WTC11 (cell line): Measurements from ENCODE around the gene TMEM217. TPM values are rescaled to one million over a fixed set of nuclear protein-coding genes. Genes with fewer than 3 reads are reported as not detected.
A peak's percentile ranks its signal among the peaks of the same experiment; 100 is the strongest.

ENCODE experiments used
- ATAC-seq: fragments of 200-7000 bp; cut with Tn5 transposase; 2 replicates; pipeline ENCODE4 v1.10.0; 2021; ENCODE audit warnings: mild to moderate bottlenecking, moderate library complexity
- CTCF ChIA-PET: fragments of 300-600 bp; sonication (Branson Sonifier 250); formaldehyde crosslinking; loops from one replicate; lab custom pipeline; 2021; ENCODE audit warnings: antibody characterized with exemption; lab: Charles Lee
- POLR2A ChIA-PET: fragments of 350-600 bp; sonication (Branson Sonifier 250); formaldehyde crosslinking; loops from one replicate; lab custom pipeline; 2021; ENCODE audit warnings: antibody characterized with exemption; lab: Charles Lee
- DNase-seq: peaks from one replicate; pipeline ENCODE4 v3.0.0; 2021; ENCODE audit warnings: low spot score
- H3K27ac Mint-ChIP-seq: 2 replicates; pipeline ENCODE4 v1.8.0; 2021; ENCODE audit warnings: mixed read lengths
- H3K27me3 Mint-ChIP-seq: 2 replicates; pipeline ENCODE4 v1.8.0; 2021; ENCODE audit warnings: low read depth, mild to moderate bottlenecking, moderate library complexity, mixed read lengths
- H3K36me3 Mint-ChIP-seq: 2 replicates; pipeline ENCODE4 v1.8.0; 2021; ENCODE audit warnings: mixed read lengths
- H3K4me1 Mint-ChIP-seq: 2 replicates; pipeline ENCODE4 v1.8.0; 2022; ENCODE audit warnings: mixed read lengths
- H3K4me3 Mint-ChIP-seq: 2 replicates; pipeline ENCODE4 v1.8.0; 2021; ENCODE audit warnings: mild to moderate bottlenecking, moderate library complexity, mixed read lengths
- H3K9me3 Mint-ChIP-seq: 2 replicates; pipeline ENCODE4 v1.8.0; 2021; ENCODE audit warnings: mixed read lengths
- AR ChIP-seq: fragments of 250-450 bp; sonication (Bioruptor Pico); IDR thresholded peaks from 2 replicates; pipeline ENCODE4 v1.9.0; 2021; ENCODE audit warnings: mild to moderate bottlenecking
- ARID4B ChIP-seq: sonication (generic); formaldehyde crosslinking; IDR thresholded peaks from 2 replicates; pipeline ENCODE4 v1.8.0; 2023; ENCODE audit warnings: missing genetic modification reagents, mild to moderate bottlenecking, borderline replicate concordance
- CREM ChIP-seq: sonication (generic); formaldehyde crosslinking; IDR thresholded peaks from 2 replicates; pipeline ENCODE4 v1.8.1; 2022; ENCODE audit warnings: mild to moderate bottlenecking, missing genetic modification reagents, moderate library complexity
- E2F5 ChIP-seq: sonication (generic); formaldehyde crosslinking; IDR thresholded peaks from 2 replicates; pipeline ENCODE4 v1.8.1; 2022; ENCODE audit warnings: mild to moderate bottlenecking, moderate library complexity, missing genetic modification reagents
- GTF2I ChIP-seq: fragments of 250-450 bp; sonication (Bioruptor Pico); conservative IDR thresholded peaks from 2 replicates; pipeline ENCODE4 v1.4.0; 2021; ENCODE audit warnings: mild to moderate bottlenecking
- MLX ChIP-seq: sonication (generic); formaldehyde crosslinking; IDR thresholded peaks from 2 replicates; pipeline ENCODE4 v1.8.1; 2023; ENCODE audit warnings: mild to moderate bottlenecking, missing genetic modification reagents, moderate library complexity
- MYBL2 ChIP-seq: sonication (generic); formaldehyde crosslinking; IDR thresholded peaks from 2 replicates; pipeline ENCODE4 v1.8.1; 2023; ENCODE audit warnings: mild to moderate bottlenecking, moderate library complexity, missing genetic modification reagents
- NFE2L1 ChIP-seq: sonication (generic); formaldehyde crosslinking; IDR thresholded peaks from 2 replicates; pipeline ENCODE4 v1.8.1; 2023; ENCODE audit warnings: missing genetic modification reagents
- NR2C2 ChIP-seq: sonication (generic); formaldehyde crosslinking; IDR thresholded peaks from 2 replicates; pipeline ENCODE4 v1.8.0; 2022; ENCODE audit warnings: mild to moderate bottlenecking, missing genetic modification reagents
- RELA ChIP-seq: sonication (generic); formaldehyde crosslinking; IDR thresholded peaks from 2 replicates; pipeline ENCODE4 v1.8.1; 2022; ENCODE audit warnings: missing genetic modification reagents, mild to moderate bottlenecking, borderline replicate concordance
- SP1 ChIP-seq: sonication (generic); formaldehyde crosslinking; conservative IDR thresholded peaks from 2 replicates; pipeline ENCODE4 v1.8.1; 2022; ENCODE audit warnings: missing genetic modification reagents
- ZNF121 ChIP-seq: sonication (generic); formaldehyde crosslinking; IDR thresholded peaks from 2 replicates; pipeline ENCODE4 v1.8.0; 2023; ENCODE audit warnings: missing genetic modification reagents
- ZNF317 ChIP-seq: sonication (generic); formaldehyde crosslinking; IDR thresholded peaks from 2 replicates; pipeline ENCODE4 v1.8.1; 2023; ENCODE audit warnings: low read depth, mild to moderate bottlenecking, moderate library complexity, missing genetic modification reagents, borderline replicate concordance
- ZNF416 ChIP-seq: fragments of 250-450 bp; sonication (Bioruptor Pico); IDR thresholded peaks from 2 replicates; pipeline ENCODE4 v1.9.0; 2021; ENCODE audit warnings: mild to moderate bottlenecking, inconsistent platforms
- total RNA-seq: library from RNA; stranded (reverse); gene quantifications from 3 replicates; pipeline ENCODE4 v1.2.3, GENCODE V29; 2021

TMEM217 gene
- total RNA-seq, 1 experiment from 2014 or later = 0.61 TPM

- TF ChIP-seq AR (CRISPR knock-in tag) = no peak
- no peak for TF ChIP-seq SP1 (CRISPR knock-in tag)
- TF ChIP-seq ZNF121 (CRISPR knock-in tag) = no peak
- TF ChIP-seq CREM (CRISPR knock-in tag) = no peak
- no peak for TF ChIP-seq ZNF416
- TF ChIP-seq MLX (CRISPR knock-in tag) = no peak
- TF ChIP-seq ZNF317 (CRISPR knock-in tag) = no peak
- no peak for TF ChIP-seq NR2C2 (CRISPR knock-in tag)
- TF ChIP-seq, all 79 proteins: peak for 0
These were observed 67.8 kb downstream of the TMEM217 start (continued) for GRCh38 chr6:37190159-37190535.

GRCh38 chr6:37188962-37189510 lies 68.9 kb downstream of the TMEM217 start:
- no peak for ATAC-seq
- DNase-seq = no peak
- CTCF ChIA-PET = no interaction called here
- Mint-ChIP-seq H3K27me3 (no peaks in the 10 kb centered on the region), H3K27ac (no peak overlapping the region), H3K9me3 (peaks cover 8% of the 10 kb centered on the region), H3K4me1 (peaks cover 4% of the 10 kb centered on the region; the same call in 1 of the 2 replicates), H3K4me3 (no peak overlapping the region), H3K36me3 (no peaks in the 10 kb centered on the region)
- TF ChIP-seq NFE2L1 (CRISPR knock-in tag) = no peak
- TF ChIP-seq RELA (CRISPR knock-in tag) = no peak
- no peak for TF ChIP-seq ARID4B (CRISPR knock-in tag)
- no peak for TF ChIP-seq GTF2I
- TF ChIP-seq MYBL2 (CRISPR knock-in tag) = no peak
- TF ChIP-seq E2F5 (CRISPR knock-in tag) = no peak
- TF ChIP-seq ZNF121 (CRISPR knock-in tag) = 0 out of 2 replicates have a peak, but pooled peaks have one; percentile 12
- POLR2A ChIA-PET = no interaction called here
